SK-N-SH treated with all-trans-retinoic acid at 6 μM for 48 hours (cell line): ENCODE data around the gene FBXL17.

Experiments used
- CREB5 ChIP-seq: fragments of 250-450 bp; sonication (Bioruptor Pico); IDR thresholded peaks from 2 replicates; pipeline ENCODE4 v1.5.1; 2020; ENCODE audit warnings: low read depth, mild to moderate bottlenecking, moderate library complexity
- CSRNP3 ChIP-seq: fragments of 250-450 bp; sonication (Bioruptor Pico); IDR thresholded peaks from 2 replicates; pipeline ENCODE4 v1.5.1; 2021; ENCODE audit warnings: mild to moderate bottlenecking, moderate library complexity
- GLIS3 ChIP-seq: fragments of 250-450 bp; sonication (Bioruptor Pico); IDR thresholded peaks from 2 replicates; pipeline ENCODE4 v1.5.0; 2020; ENCODE audit warnings: mild to moderate bottlenecking, moderate library complexity
- PATZ1 ChIP-seq: fragments of 250-450 bp; sonication (Bioruptor Pico); IDR thresholded peaks from 2 replicates; pipeline ENCODE4 v1.8.0; 2020; ENCODE audit warnings: mild to moderate bottlenecking, moderate library complexity, borderline replicate concordance
- PPARA ChIP-seq: fragments of 250-450 bp; sonication (Bioruptor Pico); IDR thresholded peaks from 2 replicates; pipeline ENCODE4 v1.5.0; 2020; ENCODE audit warnings: mild to moderate bottlenecking, borderline replicate concordance
- RARB ChIP-seq: fragments of 250-450 bp; sonication (Bioruptor Pico); IDR thresholded peaks from 2 replicates; pipeline ENCODE4 v1.8.0; 2021; ENCODE audit warnings: mild to moderate bottlenecking, moderate library complexity
- ZFP30 ChIP-seq: fragments of 450-650 bp; formaldehyde crosslinking; IDR thresholded peaks from 2 replicates; pipeline ENCODE4 v1.5.0; 2022; ENCODE audit warnings: mild to moderate bottlenecking, moderate library complexity
- ZNF565 ChIP-seq: fragments of 450-650 bp; formaldehyde crosslinking; conservative IDR thresholded peaks from 2 replicates; pipeline ENCODE4 v1.5.0; 2020; ENCODE audit warnings: low read depth, mild to moderate bottlenecking, moderate library complexity

GRCh38 chr5:108174286-108174685, 207.6 kb downstream of the FBXL17 start:
- TF ChIP-seq CREB5 (CRISPR knock-in tag), result no peak
- no peak for TF ChIP-seq PPARA
- TF ChIP-seq CSRNP3, result no peak
- no peak for TF ChIP-seq ZNF565 (CRISPR knock-in tag)
- TF ChIP-seq RARB (CRISPR knock-in tag), result no peak
- TF ChIP-seq ZFP30 (CRISPR knock-in tag), result no peak
- no peak for TF ChIP-seq PATZ1
- TF ChIP-seq GLIS3 (CRISPR knock-in tag), result no peak
